Right atrium auricular region (tissue), 2 donors: ENCODE measurements around the gene TSN. TPM values are rescaled to one million over a fixed set of nuclear protein-coding genes. Genes with fewer than 3 reads are reported as not detected.

ENCODE experiments used
- DNase-seq: peaks from one replicate; pipeline ENCODE4 v3.0.0-alpha.2; 2019; ENCODE audit warnings: low spot score
- H3K27ac ChIP-seq, 2 donors: fragments of 200-600 bp; sonication (generic); 1 replicate in 1 of 2; 2 replicates in 1 of 2; pipeline ENCODE4 v1.5.1; 2016 to 2019
- H3K27me3 ChIP-seq, 2 donors: fragments of 200-600 bp; sonication (generic); one replicate each; pipeline versions ENCODE4 v1.5.1 to v1.6.0; 2017 to 2019
- H3K36me3 ChIP-seq: fragments of 200-600 bp; sonication (generic); one replicate; pipeline ENCODE4 v1.5.1; 2016
- H3K4me1 ChIP-seq, 2 donors: fragments of 200-600 bp; sonication (generic); one replicate each; pipeline versions ENCODE4 v1.5.1 to v1.6.0; 2017 to 2019
- H3K4me3 ChIP-seq, 2 donors: fragments of 200-600 bp; sonication (generic); 1 replicate in 1 of 2; 2 replicates in 1 of 2; pipeline ENCODE4 v1.5.1; 2017 to 2019; ENCODE audit warnings: mild to moderate bottlenecking in 1 of 2, moderate library complexity in 1 of 2
- H3K9me3 ChIP-seq, 2 donors: fragments of 200-600 bp; sonication (generic); one replicate each; pipeline ENCODE4 v1.5.1; 2019
- total RNA-seq, 2 donors: library from RNA; depleted of rRNA; stranded (reverse); fragments of >200 nt; gene quantifications; one replicate each; pipeline ENCODE4 v1.1.0, GENCODE V29; 2016
- TF ChIP-seq, protein P1 (sequence below), 2 donors: fragments of 200-600 bp; sonication (generic); IDR thresholded peaks; one replicate each; pipeline ENCODE4 v1.5.1; 2019; ENCODE audit warnings: antibody characterized with exemption in 2 of 2

The TSN gene
- total RNA-seq: 10 to 100 TPM; 22.4 to 30.9 TPM

DNA sequence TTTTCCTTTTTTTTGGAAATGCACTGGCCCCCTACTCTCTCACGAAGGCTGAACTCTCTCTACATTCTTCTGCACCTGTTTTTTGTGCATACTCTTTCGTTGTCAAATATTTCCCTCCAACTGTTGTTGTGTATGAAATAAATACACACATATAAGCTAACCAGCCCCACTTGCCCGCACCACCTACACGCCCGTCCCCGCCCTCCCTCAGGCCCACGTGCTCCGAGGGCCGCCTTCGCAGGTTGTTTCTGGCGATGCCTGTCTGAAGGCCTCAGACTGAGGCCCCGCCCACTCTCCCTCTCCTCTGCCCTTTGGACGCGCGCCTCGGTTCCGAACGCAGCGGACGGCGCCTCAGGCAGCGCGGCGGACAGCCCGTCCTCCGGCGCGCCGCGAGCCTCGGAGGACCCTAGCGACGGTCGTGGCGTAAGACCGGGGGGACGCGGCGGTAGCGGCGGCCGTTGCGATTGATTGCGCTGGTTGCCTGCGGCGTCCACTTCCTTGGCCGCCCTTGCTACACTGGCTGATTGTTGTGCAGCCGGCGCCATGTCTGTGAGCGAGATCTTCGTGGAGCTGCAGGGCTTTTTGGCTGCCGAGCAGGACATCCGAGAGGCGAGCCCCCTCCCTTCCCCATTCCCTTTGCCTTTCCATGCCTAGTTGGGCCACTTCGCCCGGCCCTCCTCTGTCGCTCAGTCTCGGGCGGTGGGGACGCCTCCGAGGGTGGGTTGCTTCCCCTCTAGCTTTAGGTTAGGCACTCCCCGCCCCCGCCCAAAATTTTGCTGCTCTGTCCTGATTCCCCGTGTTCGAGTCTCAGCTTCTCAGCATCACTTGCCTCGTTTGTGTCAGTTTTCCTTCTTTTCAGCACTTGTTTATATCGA, at the start of gene TSN:
Gene TSN (plus strand): TSS at position 415 of the 875 bp plus-strand sequence. CDS start 129 bp downstream, at position 544.
- Histone ChIP-seq H3K4me3 (peak within 1 kb of the TSS; percentile 90 to 96), H3K4me1 (peaks cover 0 to 26% of the 10 kb centered on the region in 2 donors), H3K36me3 (peaks cover 15% of the 10 kb centered on the region), H3K9me3 (no peaks in the 10 kb centered on the region), H3K27me3 (no peaks in the 10 kb centered on the region), H3K27ac (peak within 1 kb of the TSS; percentile 51 to 74)
- TF ChIP-seq, protein P1, sequence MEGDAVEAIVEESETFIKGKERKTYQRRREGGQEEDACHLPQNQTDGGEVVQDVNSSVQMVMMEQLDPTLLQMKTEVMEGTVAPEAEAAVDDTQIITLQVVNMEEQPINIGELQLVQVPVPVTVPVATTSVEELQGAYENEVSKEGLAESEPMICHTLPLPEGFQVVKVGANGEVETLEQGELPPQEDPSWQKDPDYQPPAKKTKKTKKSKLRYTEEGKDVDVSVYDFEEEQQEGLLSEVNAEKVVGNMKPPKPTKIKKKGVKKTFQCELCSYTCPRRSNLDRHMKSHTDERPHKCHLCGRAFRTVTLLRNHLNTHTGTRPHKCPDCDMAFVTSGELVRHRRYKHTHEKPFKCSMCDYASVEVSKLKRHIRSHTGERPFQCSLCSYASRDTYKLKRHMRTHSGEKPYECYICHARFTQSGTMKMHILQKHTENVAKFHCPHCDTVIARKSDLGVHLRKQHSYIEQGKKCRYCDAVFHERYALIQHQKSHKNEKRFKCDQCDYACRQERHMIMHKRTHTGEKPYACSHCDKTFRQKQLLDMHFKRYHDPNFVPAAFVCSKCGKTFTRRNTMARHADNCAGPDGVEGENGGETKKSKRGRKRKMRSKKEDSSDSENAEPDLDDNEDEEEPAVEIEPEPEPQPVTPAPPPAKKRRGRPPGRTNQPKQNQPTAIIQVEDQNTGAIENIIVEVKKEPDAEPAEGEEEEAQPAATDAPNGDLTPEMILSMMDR (IDR thresholded peaks at IDR 0.05): no peak
- peak; percentile 94 for DNase-seq

DNA sequence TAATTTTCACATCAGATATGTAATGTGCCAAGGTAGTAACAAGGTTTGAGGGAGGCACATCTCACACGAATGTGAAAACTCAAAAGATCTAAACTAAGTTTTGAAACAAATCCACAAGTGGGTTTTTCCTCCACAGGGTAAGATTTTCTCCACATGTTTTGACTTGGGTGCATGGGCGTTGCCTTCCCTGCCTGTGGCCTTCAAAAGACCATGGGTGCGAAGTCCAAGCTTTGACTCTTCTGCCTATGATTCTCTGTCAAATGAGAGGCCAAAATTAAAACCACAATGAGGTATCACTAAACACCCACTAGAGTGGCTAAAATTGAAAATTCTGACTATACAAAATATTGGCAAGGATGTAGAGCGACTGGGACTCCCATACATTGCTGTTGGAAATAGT, 49.5 kb upstream of the TSN start:
- TF ChIP-seq, protein P1 (IDR thresholded peaks at IDR 0.05): no peak
- H3K36me3 ChIP-seq: no peaks in the 10 kb centered on the region
- H3K27me3 ChIP-seq: no peaks in the 10 kb centered on the region
- no peak overlapping the region for H3K4me3 ChIP-seq
- no peak for DNase-seq
- no peaks in the 10 kb centered on the region for H3K9me3 ChIP-seq
- no peaks in the 10 kb centered on the region for H3K4me1 ChIP-seq
- no peak overlapping the region for H3K27ac ChIP-seq

DNA sequence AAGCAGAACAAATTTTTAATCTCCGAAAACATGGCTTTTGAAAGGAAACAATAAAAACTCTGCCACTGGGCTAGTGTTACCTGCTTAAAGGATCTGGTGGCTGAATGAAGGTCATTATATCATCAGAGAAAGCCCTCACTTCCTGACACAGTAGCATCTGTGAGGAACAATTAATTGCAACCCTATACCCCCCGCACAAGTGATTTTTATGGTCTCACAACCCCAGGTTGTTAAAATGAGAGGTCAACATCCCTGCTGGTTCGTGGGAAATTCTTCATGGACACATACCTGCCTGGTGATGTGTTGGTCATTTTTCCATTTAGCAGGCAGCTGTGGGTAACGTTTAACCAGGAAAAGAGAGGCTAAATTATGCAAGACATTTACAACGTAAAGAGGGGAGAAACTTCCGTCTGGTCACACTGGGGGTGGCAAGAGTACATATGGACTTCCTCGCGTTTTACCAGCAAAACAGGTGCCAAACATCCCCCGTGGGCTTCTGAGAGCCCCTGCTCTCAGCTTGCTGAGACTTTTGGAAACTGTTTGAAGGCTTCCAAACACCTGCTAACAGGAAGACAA, 48.0 kb upstream of the TSN start:
- Histone ChIP-seq H3K27me3 (no peaks in the 10 kb centered on the region), H3K4me1 (no peaks in the 10 kb centered on the region), H3K27ac (no peak overlapping the region), H3K9me3 (no peaks in the 10 kb centered on the region), H3K36me3 (no peaks in the 10 kb centered on the region), H3K4me3 (no peak overlapping the region)
- DNase-seq: no peak
- TF ChIP-seq, protein P1 (IDR thresholded peaks at IDR 0.05): no peak

DNA sequence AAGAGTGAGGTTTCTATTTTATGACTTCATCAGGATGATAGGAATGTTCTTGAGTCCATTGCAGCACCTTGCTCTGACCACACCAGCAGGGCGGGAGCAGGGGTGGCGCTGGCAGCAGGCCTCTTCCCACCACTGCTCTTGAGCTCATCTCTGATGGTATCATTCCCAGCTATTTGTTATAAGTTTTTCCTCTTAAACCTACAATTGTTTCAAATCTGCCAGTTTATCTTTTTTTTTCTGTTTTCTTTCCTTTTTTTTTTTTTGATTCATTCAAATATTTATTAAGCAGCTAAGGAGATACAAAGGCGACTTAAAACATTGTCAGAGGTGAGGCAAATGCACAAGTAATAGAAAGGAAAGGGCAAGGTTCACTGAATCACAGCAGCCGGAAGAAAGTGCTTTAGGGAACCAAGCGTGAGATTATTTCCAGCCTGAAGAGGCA, 47.5 kb upstream of the TSN start:
- Histone ChIP-seq H3K27ac (no peak overlapping the region), H3K27me3 (no peaks in the 10 kb centered on the region), H3K4me1 (no peaks in the 10 kb centered on the region), H3K9me3 (no peaks in the 10 kb centered on the region), H3K4me3 (no peak overlapping the region), H3K36me3 (no peaks in the 10 kb centered on the region)
- TF ChIP-seq, protein P1 (IDR thresholded peaks at IDR 0.05): no peak
- DNase-seq: no peak

DNA sequence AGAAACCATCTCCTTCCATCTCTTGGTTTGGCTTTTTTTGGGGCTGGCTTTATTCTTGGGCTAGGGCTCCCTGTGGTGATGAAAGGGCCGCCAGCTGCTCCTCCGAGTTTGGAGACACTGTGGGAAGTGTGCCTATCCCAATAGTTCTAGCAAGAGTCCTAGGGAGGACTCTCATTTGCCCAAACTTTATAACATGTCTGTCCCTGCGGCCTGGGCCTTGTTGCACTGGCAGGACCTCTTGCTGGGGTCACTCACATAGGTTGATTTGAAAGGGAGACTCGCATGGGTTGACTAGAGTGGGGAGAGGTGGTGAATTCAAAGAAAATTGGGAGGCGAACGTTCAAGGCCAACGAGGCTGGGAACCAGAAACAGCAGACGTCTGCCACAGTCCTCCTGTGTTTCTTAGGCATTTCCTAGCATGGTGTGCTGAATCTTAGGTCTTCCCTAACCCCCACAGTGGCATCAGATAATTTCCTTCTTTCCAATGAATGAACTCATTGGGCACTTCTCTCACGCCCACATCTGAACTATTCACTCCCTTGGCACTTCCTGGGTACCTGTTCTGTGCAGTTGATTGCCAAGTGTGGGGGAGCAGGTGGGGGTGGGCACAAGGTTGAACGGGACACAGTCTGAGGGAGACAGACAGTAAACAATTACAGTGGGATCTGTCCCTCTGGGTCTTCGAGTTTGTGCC, 45.5 kb upstream of the TSN start:
- no peak for DNase-seq
- no peak overlapping the region for H3K27ac ChIP-seq
- H3K36me3 ChIP-seq: no peaks in the 10 kb centered on the region
- no peaks in the 10 kb centered on the region for H3K4me1 ChIP-seq
- TF ChIP-seq, protein P1 (IDR thresholded peaks at IDR 0.05): no peak
- H3K27me3 ChIP-seq: no peaks in the 10 kb centered on the region
- H3K9me3 ChIP-seq: no peaks in the 10 kb centered on the region
- H3K4me3 ChIP-seq: no peak overlapping the region
